Measurements from ENCODE around the gene ALPI. TPM values are rescaled to one million over a fixed set of nuclear protein-coding genes. Genes with fewer than 3 reads are reported as not detected.
A peak's percentile ranks its signal among the peaks of the same experiment; 100 is the strongest.
"Not testable (repeated sequence)": the region's sequence is repeated elsewhere in the genome, so short reads cannot be mapped to it uniquely, and the experiment has no call there.

Gene ALPI
- total RNA-seq, 2 experiments from 2014 or later = not detected

- H3K4me2 ChIP-seq (ENCODE audit: low read length); H4K20me1 ChIP-seq (ENCODE audit: insufficient read depth, low read length); CTCF ChIA-PET (ENCODE audit: unreplicated experiment); BruUV-seq (replicated peaks); H3K36me3 ChIP-seq (ENCODE audit: insufficient read depth, low read length); H3K4me1 ChIP-seq (ENCODE audit: insufficient read depth, low read length, poor library complexity, severe bottlenecking); H2AFZ ChIP-seq (ENCODE audit: low read length); H3K79me2 ChIP-seq (ENCODE audit: insufficient read depth, low read depth, low read length); H3K4me3 ChIP-seq (ENCODE audit: low read depth, low read length, poor library complexity, severe bottlenecking); H3K27ac ChIP-seq (ENCODE audit: low read depth, low read length, poor library complexity, severe bottlenecking); H3K9me3 ChIP-seq (ENCODE audit: low read length); H3K9me2 ChIP-seq (ENCODE audit: insufficient read depth, low read length): not testable (repeated sequence)
- POLR2A ChIA-PET = interaction anchor here (0.6 kb wide), 1 partner anchor 293 kb away, joined by 4 read pairs; no protein-coding TSS in a partner anchor
- peak; percentile 84 for DNase-seq (ENCODE audit: low spot score)
- peak; percentile 85 for TF ChIP-seq CTCF (conservative IDR thresholded peaks at IDR 0.05; ENCODE audit: low read length)
- intact Hi-C loops (cut with micrococcal nuclease; ENCODE audit: unreplicated experiment) = loop anchor here (2.0 kb wide), 4 partner anchors 70 to 534 kb away; no protein-coding TSS in a partner anchor
These were observed 15.5 kb upstream of the ALPI start for GRCh38 chr2:232440220-232441018.

GRCh38 chr2:232441147-232441651 lies 14.8 kb upstream of the ALPI start:
- Histone ChIP-seq H3K79me2 (ENCODE audit: insufficient read depth, low read depth, low read length) (no peaks in the 10 kb centered on the region), H3K9me3 (ENCODE audit: low read length) (no peaks in the 10 kb centered on the region), H3K4me3 (ENCODE audit: low read depth, low read length, poor library complexity, severe bottlenecking) (no peak overlapping the region), H3K9me2 (ENCODE audit: insufficient read depth, low read length) (no peaks in the 10 kb centered on the region), H3K4me1 (ENCODE audit: insufficient read depth, low read length, poor library complexity, severe bottlenecking) (peaks cover 4% of the 10 kb centered on the region), H2AFZ (ENCODE audit: low read length) (no peak overlapping the region), H3K27ac (ENCODE audit: low read depth, low read length, poor library complexity, severe bottlenecking) (no peak overlapping the region), H3K4me2 (ENCODE audit: low read length) (no peak overlapping the region), H3K36me3 (ENCODE audit: insufficient read depth, low read length) (no peaks in the 10 kb centered on the region), H4K20me1 (ENCODE audit: insufficient read depth, low read length) (no peaks in the 10 kb centered on the region)
- DNase-seq (ENCODE audit: low spot score) = no peak
- intact Hi-C loops (cut with micrococcal nuclease; ENCODE audit: unreplicated experiment) = loop anchor here (2.0 kb wide), 4 partner anchors 70 to 534 kb away; no protein-coding TSS in a partner anchor
- no peak for TF ChIP-seq CTCF (conservative IDR thresholded peaks at IDR 0.05; ENCODE audit: low read length)
- no peak for TF ChIP-seq EZH2phosphoT487 (IDR thresholded peaks at IDR 0.05; ENCODE audit: borderline replicate concordance, low read depth, low read length)
- BruUV-seq (replicated peaks) = no TSS peak
- CTCF ChIA-PET (ENCODE audit: unreplicated experiment) = no interaction called here
- POLR2A ChIA-PET = interaction anchor here (0.6 kb wide), 1 partner anchor 292 kb away, joined by 4 read pairs; no protein-coding TSS in a partner anchor

- intact Hi-C loops (cut with micrococcal nuclease; ENCODE audit: unreplicated experiment) = loop anchor here (2.0 kb wide), 4 partner anchors 71 to 535 kb away; no protein-coding TSS in a partner anchor
- BruUV-seq (replicated peaks); H3K36me3 ChIP-seq (ENCODE audit: insufficient read depth, low read length); H3K4me3 ChIP-seq (ENCODE audit: low read depth, low read length, poor library complexity, severe bottlenecking); H3K4me1 ChIP-seq (ENCODE audit: insufficient read depth, low read length, poor library complexity, severe bottlenecking); DNase-seq (ENCODE audit: low spot score); H3K4me2 ChIP-seq (ENCODE audit: low read length); H2AFZ ChIP-seq (ENCODE audit: low read length); CTCF ChIA-PET (ENCODE audit: unreplicated experiment); H3K79me2 ChIP-seq (ENCODE audit: insufficient read depth, low read depth, low read length); H4K20me1 ChIP-seq (ENCODE audit: insufficient read depth, low read length); H3K9me3 ChIP-seq (ENCODE audit: low read length); H3K27ac ChIP-seq (ENCODE audit: low read depth, low read length, poor library complexity, severe bottlenecking); POLR2A ChIA-PET; H3K9me2 ChIP-seq (ENCODE audit: insufficient read depth, low read length): not testable (repeated sequence)
These were observed 14.0 kb upstream of the ALPI start for GRCh38 chr2:232441922-232442321.

- H4K20me1 ChIP-seq (ENCODE audit: insufficient read depth, low read length); H3K4me3 ChIP-seq (ENCODE audit: low read depth, low read length, poor library complexity, severe bottlenecking); CTCF ChIA-PET (ENCODE audit: unreplicated experiment); H3K4me2 ChIP-seq (ENCODE audit: low read length); H3K9me3 ChIP-seq (ENCODE audit: low read length); POLR2A ChIA-PET; BruUV-seq (replicated peaks); H3K9me2 ChIP-seq (ENCODE audit: insufficient read depth, low read length); H3K36me3 ChIP-seq (ENCODE audit: insufficient read depth, low read length); intact Hi-C loops (cut with micrococcal nuclease; ENCODE audit: unreplicated experiment); H3K27ac ChIP-seq (ENCODE audit: low read depth, low read length, poor library complexity, severe bottlenecking); DNase-seq (ENCODE audit: low spot score); H2AFZ ChIP-seq (ENCODE audit: low read length); H3K79me2 ChIP-seq (ENCODE audit: insufficient read depth, low read depth, low read length); H3K4me1 ChIP-seq (ENCODE audit: insufficient read depth, low read length, poor library complexity, severe bottlenecking): not testable (repeated sequence)
These were observed 13.5 kb upstream of the ALPI start for GRCh38 chr2:232442431-232442830.

GRCh38 chr2:232443047-232443446 lies 12.9 kb upstream of the ALPI start:
- H2AFZ ChIP-seq (ENCODE audit: low read length); H3K27ac ChIP-seq (ENCODE audit: low read depth, low read length, poor library complexity, severe bottlenecking); H3K4me2 ChIP-seq (ENCODE audit: low read length); H3K4me1 ChIP-seq (ENCODE audit: insufficient read depth, low read length, poor library complexity, severe bottlenecking); H3K9me2 ChIP-seq (ENCODE audit: insufficient read depth, low read length); DNase-seq (ENCODE audit: low spot score); H4K20me1 ChIP-seq (ENCODE audit: insufficient read depth, low read length); CTCF ChIA-PET (ENCODE audit: unreplicated experiment); intact Hi-C loops (cut with micrococcal nuclease; ENCODE audit: unreplicated experiment); BruUV-seq (replicated peaks); H3K9me3 ChIP-seq (ENCODE audit: low read length); H3K36me3 ChIP-seq (ENCODE audit: insufficient read depth, low read length); H3K79me2 ChIP-seq (ENCODE audit: insufficient read depth, low read depth, low read length); POLR2A ChIA-PET; H3K4me3 ChIP-seq (ENCODE audit: low read depth, low read length, poor library complexity, severe bottlenecking): not testable (repeated sequence)

Measured in OCI-LY7 (cell line).